Endometrium (tissue), 2 donors: Measurements from ENCODE around the gene ACBD4.

Experiments used
- FAIRE-seq: peaks from 2 replicates; lab custom pipeline; 2012; peaks lifted over from hg19 to GRCh38; lab: Jason Lieb, UNC
- donor health status: control.
- donor health status: control.

ACBD4 gene

DNA sequence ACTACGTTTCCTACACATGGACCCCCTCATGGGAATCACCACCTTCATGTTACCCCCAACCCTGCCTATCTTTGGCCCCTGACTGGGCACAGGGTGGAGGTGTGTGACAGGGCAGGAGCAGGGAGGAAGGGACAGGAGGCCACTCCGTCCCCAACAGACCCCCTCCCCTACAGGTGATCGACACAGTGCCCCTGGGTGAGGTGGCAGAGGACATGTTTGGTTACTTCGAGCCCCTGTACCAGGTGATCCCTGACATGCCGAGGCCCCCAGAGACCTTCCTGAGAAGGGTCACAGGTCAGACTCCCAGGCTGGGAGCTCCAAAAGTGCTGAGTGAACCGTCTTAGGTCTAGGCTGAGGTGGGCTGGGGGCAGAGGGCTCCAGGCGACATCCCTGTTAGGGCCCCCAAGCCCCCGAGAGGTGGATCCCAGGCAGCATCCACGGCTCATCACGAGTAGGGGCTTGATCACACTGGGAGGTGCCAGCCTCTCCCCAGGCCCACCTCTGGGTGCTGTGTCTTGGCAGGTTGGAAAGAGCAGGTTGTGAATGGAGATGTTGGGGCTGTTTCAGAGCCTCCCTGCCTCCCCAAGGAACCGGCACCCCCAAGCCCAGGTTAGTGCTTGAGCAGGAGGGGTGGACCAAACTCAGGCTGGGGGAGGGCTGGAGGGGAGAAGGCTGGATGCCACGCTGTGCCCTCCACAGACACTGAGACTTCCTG lies 1.5 kb downstream of the ACBD4 start:
- FAIRE-seq = no peak

DNA sequence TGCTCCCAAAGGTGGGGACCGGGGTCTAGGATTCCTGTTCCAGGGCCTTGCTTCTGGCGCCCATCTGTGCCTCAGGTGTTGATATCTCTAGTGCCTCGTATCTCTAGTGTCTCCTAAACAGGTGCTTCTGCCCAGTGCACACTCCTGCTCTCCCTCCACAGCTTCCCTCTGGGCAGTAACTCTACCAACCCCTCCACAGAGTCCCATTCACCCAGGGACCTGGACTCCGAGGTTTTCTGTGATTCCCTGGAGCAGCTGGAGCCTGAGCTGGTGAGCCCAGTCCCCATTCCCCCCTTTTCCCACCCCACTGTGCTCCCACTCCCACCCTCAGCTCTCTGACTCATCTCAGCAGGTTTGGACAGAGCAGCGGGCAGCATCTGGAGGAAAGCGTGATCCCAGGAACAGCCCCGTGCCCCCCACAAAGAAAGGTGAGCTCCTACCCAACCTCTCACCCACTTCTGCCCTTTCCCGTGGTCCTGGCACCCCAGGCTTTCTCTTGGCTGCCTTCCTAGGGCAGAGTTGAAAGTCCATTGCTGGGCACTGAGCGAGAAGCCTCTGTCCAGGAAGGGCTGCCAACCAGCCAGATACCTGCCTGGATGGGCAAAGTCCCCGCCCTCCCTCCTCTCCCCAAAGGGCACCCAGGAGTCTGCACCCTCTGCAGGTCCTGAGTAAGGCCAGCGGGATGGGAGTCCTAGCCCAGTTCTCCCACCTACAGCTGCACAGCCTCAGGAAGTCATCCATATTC lies 2.2 kb downstream of the ACBD4 start:
- no peak for FAIRE-seq

DNA sequence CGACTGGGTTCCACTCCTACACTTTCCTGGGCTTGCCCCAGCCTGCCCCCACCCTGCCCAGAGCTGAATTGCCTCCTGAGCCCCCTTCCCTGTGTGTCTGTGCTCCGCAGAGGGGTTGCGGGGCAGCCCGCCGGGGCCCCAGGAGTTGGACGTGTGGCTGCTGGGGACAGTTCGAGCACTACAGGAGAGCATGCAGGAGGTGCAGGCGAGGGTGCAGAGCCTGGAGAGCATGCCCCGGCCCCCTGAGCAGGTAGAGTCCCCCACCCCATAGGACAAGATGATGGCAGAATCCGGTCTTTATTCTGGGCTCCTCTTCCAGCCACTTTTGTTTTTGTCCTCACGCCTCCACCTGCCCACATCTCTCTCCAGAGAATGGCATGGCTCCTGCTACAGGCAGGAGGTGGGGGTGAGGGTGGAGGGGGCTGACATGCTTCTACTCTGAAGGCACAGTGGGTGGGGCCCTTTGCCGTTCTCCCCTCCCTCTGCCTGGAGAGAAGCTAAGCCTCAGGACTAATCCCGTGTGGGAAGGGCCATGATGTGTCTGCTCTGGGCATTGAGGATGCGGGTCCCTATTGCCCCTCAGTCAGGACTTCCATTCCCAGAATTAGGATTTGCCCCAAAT lies 3.5 kb downstream of the ACBD4 start:
- no peak for FAIRE-seq

DNA sequence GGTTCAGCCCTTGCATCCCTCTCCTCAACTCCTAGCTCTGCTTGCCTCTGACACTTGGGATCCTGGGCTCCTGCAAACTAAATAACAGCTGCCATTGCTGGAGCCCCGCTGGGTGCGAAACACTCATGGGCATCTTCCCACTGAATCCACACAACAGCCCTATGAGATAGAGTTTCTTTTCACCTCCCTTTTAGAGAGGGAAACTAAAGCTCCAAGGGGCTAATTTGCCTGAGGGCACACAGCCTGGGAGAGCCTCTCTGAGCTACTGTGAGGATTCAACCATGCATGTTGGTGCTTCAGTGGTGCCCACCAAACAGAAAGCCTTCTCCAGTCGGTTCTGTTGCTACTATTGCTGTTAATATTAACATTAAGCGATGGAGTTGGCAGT lies 4.0 kb downstream of the ACBD4 start:
- FAIRE-seq = no peak

DNA sequence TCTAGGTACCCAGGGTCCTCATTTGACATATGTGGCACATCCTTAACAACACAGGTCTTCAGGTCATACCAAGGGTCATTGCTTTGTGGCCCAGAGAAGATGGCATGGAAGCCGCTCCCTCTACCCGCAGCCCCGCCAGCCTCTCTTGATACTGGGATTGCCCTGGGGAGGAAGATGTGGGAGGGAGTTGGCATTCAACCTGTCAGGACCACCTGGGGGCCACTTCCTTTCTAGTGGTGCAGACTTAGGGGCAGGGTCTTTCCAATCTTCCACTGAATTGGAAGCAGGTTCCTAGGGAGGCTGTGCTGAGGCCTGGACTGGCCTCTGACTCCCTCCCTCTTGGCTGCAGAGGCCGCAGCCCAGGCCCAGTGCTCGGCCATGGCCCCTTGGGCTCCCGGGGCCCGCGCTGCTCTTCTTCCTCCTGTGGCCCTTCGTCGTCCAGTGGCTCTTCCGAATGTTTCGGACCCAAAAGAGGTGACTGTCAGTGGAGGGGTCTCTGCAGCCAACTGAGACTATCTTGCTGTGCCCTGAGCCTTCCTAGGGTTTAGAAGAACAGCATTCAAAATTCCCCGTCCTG lies 7.7 kb downstream of the ACBD4 start:
- no peak for FAIRE-seq

DNA sequence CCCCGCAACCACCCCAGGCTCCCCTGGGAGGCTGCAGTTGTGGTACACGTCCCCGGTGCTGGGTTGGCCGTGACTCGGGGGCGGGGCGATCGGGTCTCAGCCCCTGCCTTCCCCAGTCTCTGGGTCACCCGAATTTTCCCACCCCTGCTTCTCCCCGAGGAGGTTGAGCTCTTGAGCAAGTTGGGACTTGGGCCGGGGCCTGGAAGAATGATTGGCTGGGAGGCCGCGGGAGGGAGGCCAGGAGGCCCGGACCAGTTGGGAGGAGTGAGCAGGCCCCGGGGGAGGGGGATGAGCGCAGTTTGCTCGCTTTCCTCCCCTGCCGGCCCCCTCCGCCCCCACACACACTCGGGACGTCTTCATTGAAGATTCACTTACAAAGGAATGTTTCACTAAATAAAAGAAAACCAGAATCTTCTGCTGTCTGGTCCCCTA lies 8.3 kb downstream of the ACBD4 start:
- FAIRE-seq = peak; percentile 39

DNA sequence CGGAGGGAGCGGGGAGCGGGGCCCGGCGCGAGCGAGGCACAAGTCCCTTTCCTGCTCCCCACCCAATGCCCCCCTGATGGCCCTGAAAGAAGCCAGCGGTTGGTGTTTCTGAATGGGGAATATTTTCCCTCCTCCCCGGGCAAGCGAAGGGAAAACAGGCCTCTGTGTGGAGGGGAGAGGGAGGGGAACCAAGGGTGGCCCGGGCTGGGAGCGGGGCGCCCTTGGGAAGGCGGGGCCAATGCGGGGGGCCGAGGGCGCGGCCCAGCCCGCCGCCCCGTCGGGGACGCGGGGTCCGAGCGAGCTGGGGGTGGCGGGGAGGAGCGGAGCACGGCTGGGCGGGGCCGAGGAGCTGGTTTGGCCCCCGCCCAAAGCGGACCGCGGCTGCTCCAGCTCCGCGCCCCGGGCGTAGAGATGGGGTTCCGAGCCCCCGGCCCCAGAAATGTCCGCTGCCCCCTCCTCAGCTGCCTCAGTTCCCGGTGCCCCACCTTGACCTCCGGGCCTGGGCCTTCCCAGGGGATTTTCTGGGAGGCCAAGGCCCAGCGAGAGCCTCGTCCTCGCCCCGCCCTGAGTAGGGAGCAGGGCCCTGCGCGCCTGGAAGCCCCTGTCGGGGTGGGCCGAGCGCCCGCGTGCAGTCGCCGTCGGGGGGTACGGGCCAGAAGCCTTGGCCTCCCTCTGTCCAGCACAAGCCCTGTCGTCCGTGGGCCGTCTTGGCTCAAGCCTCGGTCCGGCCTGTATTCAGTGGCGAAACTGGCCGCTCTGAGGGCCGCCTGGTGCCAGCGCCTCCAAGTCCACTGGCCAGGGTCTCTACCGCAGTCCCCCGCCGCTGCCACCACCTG lies 8.9 kb downstream of the ACBD4 start:
- no peak for FAIRE-seq

DNA sequence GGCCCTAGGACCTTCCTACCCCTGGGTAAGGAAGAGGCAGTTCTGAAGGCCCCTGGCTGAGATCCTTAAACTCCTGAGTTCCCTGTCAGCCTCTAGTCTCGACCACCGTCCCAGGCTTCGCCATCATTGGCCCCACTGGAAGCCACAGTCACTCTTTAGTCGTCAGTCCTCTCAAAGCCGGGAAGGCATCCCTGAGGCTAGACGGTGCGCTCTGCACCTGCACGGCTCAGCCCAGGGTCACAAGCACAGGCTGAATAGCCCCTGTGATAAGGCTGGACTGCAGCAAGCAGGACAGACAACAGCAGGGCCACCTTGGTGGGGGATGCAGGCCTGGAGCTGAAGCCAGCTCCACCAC lies 9.5 kb downstream of the ACBD4 start:
- FAIRE-seq = no peak

DNA sequence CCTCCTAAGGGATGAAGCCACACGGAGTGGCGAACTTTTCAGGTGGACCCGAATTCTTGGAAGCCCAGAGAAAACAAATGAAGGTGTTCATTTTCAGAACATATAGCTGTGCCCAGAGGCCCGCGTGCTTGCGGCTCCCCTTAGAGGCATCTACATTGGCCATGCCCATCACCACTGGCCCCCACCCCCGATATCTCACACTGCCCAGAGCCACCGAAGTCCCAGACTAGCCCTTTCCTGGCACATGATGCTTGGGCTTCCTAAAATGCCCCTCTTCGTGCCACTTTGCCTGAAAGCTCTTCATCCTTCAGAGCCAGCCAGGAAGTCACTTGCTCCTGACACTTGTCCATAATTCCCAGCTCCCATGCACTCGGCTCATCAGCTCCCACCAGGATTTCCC lies 10.7 kb downstream of the ACBD4 start:
- FAIRE-seq = no peak

DNA sequence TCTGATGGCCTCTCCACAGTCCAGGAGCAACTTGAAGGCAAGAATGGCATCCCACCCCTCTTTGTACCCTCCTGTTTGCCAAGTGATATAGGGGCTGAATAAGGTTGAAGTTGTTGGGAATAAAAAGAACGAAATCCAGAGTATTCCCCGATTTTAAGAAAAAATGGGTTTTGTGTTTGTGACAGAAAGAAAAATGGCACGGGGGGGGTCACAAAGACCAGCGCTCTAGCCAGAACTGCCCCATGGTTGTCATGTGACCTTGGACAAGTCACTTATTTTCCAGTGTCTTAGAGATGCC lies 11.1 kb downstream of the ACBD4 start:
- no peak for FAIRE-seq

DNA sequence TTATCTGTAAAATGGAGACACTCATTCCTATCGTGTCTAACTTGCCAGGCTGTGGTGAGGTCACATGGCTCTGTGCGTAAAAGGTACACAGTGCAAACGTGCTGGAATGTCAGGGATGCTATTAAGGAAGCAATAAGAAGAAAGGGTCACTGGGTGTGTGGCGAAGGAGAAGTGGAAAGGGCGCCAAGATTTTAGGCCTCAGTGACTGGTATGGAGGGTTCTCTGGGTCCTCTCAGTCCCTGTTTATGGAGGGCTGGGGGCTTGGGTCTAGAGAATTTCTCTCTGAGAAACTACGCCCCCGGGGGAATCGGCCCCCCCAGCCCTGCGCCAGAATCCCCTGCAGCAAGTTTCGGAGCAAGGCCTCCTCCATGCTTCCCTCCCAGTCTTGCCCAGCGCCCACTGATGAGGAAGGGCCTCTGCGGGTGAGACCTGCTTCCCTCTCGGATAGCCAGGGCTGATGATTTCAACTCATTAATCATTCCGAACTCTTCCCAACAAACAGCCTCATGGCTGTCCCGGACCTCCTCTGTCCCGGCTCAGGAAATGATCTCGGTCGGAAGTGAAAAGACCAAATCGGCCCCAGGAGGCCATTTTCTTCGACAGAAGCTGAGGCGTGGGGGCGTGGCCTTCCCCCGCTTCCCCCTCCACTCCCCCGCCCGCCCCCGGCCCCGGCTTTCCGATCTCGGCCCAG lies 11.5 kb downstream of the ACBD4 start:
- FAIRE-seq = no peak

DNA sequence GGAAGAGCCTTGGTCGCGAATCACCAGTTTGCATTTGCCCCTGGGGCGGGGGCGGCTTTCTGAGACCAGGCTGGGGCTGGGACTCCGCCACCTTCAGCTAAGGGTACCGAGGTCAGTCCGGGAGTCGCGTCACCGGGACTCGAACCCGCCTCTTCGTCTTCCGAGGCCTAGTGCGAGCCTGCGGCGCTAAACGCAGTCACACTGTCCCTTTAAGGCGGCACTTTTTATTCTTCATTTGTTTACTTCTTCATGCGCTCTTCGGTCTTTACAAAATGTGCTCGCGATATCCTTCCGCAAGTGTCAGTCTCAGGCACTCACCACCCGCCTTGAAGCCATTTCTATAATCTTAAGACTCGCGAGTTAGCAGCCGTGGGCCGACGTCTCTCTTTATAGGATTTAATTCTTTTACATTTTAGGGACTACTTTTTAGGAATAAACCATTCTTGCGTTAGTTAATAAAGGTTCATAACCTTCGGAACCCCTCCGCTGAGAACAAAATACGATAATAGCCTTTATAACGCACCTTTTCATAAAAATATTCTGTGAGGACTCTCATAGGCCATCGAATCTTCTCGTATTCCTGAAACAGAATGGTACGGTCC lies 12.2 kb downstream of the ACBD4 start:
- no peak for FAIRE-seq

DNA sequence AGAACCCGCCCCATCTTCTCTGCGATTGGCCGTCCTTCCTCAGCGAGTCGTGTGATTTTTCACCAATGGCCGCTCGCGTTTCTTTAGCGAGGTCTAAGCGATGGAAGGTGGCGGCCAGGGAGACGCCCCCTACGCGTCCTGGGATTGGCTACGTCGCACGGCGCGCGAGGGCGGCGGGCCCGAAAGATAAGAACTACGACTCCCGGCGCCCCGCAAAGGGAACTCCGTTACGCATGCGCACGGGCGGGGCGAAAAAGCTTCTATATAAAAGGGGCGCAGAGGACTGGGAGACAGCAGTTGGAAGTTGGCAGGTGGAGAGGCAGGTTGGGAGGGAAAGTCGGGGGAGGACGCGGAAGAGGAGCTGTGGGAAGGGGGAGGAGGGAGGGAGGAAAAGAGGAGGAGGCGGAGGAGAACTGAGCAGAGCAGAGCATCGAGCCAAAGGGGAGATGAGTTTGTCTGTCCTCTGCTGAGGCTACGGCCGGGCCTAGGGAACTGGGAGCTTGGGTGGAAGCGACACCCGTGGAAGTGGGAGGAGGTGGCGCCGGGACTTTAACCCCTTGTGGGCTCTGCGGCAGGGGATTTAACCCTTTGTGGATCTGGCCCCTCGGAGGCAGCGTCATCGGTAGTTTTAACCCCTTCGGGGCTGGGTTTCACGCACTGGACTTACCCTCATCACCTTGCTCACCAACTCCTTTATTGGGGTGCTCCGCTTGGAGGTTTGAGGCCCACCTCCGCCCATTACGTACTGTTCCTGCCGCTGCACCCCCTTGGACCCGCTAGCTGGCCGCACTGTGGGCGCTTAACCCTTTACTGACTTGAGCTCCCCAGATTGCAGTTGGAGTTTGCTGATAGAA lies 12.9 kb downstream of the ACBD4 start, which contains the start of gene HEXIM1:
Gene HEXIM1 (plus strand): TSS at position 293 of the 854 bp plus-strand sequence. CDS start 716 bp downstream, outside the sequence.
- FAIRE-seq = peak; percentile 97

DNA sequence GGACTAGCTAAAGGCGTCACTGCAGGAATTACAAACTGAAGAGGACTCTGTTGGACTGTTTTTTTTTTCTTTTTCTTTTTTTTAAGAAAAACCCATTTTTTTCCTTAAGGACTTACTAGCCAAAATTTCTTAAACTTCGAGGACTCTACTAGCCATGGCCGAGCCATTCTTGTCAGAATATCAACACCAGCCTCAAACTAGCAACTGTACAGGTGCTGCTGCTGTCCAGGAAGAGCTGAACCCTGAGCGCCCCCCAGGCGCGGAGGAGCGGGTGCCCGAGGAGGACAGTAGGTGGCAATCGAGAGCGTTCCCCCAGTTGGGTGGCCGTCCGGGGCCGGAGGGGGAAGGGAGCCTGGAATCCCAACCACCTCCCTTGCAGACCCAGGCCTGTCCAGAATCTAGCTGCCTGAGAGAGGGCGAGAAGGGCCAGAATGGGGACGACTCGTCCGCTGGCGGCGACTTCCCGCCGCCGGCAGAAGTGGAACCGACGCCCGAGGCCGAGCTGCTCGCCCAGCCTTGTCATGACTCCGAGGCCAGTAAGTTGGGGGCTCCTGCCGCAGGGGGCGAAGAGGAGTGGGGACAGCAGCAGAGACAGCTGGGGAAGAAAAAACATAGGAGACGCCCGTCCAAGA lies 13.7 kb downstream of the ACBD4 start:
- FAIRE-seq = no peak

DNA sequence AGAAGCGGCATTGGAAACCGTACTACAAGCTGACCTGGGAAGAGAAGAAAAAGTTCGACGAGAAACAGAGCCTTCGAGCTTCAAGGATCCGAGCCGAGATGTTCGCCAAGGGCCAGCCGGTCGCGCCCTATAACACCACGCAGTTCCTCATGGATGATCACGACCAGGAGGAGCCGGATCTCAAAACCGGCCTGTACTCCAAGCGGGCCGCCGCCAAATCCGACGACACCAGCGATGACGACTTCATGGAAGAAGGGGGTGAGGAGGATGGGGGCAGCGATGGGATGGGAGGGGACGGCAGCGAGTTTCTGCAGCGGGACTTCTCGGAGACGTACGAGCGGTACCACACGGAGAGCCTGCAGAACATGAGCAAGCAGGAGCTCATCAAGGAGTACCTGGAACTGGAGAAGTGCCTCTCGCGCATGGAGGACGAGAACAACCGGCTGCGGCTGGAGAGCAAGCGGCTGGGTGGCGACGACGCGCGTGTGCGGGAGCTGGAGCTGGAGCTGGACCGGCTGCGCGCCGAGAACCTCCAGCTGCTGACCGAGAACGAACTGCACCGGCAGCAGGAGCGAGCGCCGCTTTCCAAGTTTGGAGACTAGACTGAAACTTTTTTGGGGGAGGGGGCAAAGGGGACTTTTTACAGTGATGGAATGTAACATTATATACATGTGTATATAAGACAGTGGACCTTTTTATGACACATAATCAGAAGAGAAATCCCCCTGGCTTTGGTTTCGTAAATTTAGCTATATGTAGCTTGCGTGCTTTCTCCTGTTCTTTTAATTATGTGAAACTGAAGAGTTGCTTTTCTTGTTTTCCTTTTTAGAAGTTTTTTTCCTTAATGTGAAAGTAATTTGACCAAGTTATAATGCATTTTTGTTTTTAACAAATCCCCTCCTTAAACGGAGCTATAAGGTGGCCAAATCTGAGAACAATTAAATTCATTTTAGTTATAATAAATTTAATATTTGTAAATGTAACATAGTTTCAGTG lies 14.5 kb downstream of the ACBD4 start:
- no peak for FAIRE-seq

DNA sequence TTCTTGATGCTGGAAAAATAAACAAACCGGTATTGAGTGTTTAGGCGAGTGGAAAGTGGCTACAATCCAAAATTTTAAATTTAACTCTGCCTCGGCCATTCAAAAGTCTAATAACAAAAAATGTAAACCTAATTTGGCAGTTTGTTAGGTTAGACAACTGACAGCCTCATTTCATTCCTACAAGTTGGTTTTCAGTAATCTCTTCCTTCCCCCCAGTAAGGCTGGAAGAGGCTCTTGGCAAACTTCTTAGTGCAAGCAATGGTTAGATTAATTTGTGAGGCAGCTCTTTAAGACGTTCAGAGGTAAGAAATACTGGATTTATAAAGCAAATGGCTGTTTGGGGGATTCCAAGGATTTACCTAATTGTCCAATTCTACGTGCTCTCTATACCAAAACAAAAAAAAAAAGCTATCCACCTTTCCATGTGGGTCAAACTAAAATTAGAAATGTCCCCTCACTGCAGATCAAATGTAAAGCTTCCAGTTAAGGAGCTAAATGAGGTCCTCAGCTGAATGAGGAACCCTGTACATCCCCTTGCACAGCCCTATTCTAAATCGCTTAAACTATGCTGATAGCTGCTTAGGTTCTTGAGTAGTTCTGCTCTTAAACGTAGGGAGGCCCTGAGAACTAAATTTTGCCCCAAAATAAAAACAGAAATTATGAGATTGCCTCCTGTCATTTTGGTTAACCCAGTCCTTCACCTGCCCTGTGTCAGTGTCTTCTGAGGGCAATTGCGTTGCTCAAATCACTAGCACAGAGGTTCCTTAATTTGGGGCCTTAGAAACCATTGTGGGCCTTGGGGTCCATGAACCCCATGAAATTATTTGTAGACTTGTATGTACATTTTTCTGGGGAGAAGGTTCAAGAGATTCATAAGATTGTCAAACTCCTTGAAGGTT lies 15.7 kb downstream of the ACBD4 start:
- FAIRE-seq = no peak

DNA sequence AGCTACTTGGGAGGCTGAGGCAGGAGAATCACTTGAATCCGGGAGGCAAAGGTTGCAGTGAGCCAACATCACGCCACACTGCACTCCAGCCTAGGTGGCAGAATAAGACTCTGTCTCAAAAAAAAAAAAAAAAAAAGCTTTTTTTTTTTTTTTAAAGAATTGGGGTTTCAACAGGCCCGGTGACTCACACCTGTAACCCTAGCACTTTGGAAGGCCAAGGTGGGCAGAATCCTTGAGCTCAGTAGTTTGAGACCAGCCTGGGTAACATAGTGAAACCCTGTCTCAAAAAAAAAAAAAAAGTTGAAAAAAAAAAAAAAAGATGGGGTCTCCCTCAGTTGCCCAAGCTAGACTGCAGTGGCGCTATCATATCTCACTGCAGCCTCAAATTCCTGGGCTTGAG lies 19.5 kb downstream of the ACBD4 start:
- FAIRE-seq = no peak
